ENCODE results near the gene SUSD6.

- TF ChIP-seq CTCF (IDR thresholded peaks at IDR 0.05): no peak
- no peak for TF ChIP-seq POLR2A (IDR thresholded peaks at IDR 0.05)
These were observed 89.9 kb downstream of the SUSD6 start for GRCh38 chr14:69701291-69701690.
